Measurements from ENCODE around the gene SLC31A1. TPM values are rescaled to one million over a fixed set of nuclear protein-coding genes. Genes with fewer than 3 reads are reported as not detected.

Gene SLC31A1
- polyA plus RNA-seq, 1 donor (not counting 4 experiments of a cell fraction or from before 2014, with no cell fraction given), result 20.3 TPM

- no peak for FAIRE-seq
- H3K4me2 ChIP-seq (ENCODE audit: control insufficient read depth, extremely low read depth, insufficient read depth, low read depth, low read length), result no peak overlapping the region
- no peaks in the 10 kb centered on the region for H3K9me1 ChIP-seq (ENCODE audit: control insufficient read depth, extremely low read depth, insufficient read depth, low read length)
- H3K79me2 ChIP-seq (ENCODE audit: control insufficient read depth, insufficient read depth, low read length), result peaks cover 71% of the 10 kb centered on the region
- H2AFZ ChIP-seq (ENCODE audit: control insufficient read depth, low read length), result no peak overlapping the region
- no peak for TF ChIP-seq EZH2 (IDR thresholded peaks at IDR 0.05; ENCODE audit: low read length)
- TF ChIP-seq CTCF (optimal IDR thresholded peaks at IDR 0.05 in 1 of 3, IDR thresholded peaks at IDR 0.05 in 1 of 3, conservative IDR thresholded peaks at IDR 0.05 in 1 of 3; ENCODE audit: extremely low read depth in 1 of 3, insufficient read depth in 2 of 3, low read length in 3 of 3), result no peak
- dilution Hi-C loops (cut with MboI; ENCODE audit: extremely low pct_ligation_motif_present, low sequenced_read_pairs), result no loop called here
- no peaks in the 10 kb centered on the region for H3K9me3 ChIP-seq (ENCODE audit: control insufficient read depth, low read depth, low read length)
- H3K36me3 ChIP-seq (ENCODE audit: control insufficient read depth in 2 of 2, extremely low read depth in 1 of 2, insufficient read depth in 2 of 2, low read length in 2 of 2), result peaks cover 0 to 3% of the 10 kb centered on the region in 2 experiments
- no peak overlapping the region for H3K9ac ChIP-seq (ENCODE audit: control insufficient read depth, extremely low read depth, insufficient read depth, low read length)
- H3K4me3 ChIP-seq (ENCODE audit: control insufficient read depth in 2 of 3, extremely low read depth in 1 of 3, insufficient read depth in 2 of 3, low read depth in 1 of 3, low read length in 3 of 3), result no peak overlapping the region
- no peaks in the 10 kb centered on the region for H4K20me1 ChIP-seq (ENCODE audit: control insufficient read depth, extremely low read depth, insufficient read depth, low read length)
- DNase-seq (ENCODE audit: low read depth, low spot score), result no peak
- no peak overlapping the region for H3K27ac ChIP-seq (ENCODE audit: control insufficient read depth, insufficient read depth, low read length)
- H3K27me3 ChIP-seq (ENCODE audit: control insufficient read depth, extremely low read depth, insufficient read depth, low read length), result no peaks in the 10 kb centered on the region
- H3K4me1 ChIP-seq (ENCODE audit: control insufficient read depth, extremely low read depth, insufficient read depth, low read length), result peaks cover 18% of the 10 kb centered on the region
These were observed 4.9 kb upstream of the SLC31A1 start for GRCh38 chr9:113216406-113216805.

DNA sequence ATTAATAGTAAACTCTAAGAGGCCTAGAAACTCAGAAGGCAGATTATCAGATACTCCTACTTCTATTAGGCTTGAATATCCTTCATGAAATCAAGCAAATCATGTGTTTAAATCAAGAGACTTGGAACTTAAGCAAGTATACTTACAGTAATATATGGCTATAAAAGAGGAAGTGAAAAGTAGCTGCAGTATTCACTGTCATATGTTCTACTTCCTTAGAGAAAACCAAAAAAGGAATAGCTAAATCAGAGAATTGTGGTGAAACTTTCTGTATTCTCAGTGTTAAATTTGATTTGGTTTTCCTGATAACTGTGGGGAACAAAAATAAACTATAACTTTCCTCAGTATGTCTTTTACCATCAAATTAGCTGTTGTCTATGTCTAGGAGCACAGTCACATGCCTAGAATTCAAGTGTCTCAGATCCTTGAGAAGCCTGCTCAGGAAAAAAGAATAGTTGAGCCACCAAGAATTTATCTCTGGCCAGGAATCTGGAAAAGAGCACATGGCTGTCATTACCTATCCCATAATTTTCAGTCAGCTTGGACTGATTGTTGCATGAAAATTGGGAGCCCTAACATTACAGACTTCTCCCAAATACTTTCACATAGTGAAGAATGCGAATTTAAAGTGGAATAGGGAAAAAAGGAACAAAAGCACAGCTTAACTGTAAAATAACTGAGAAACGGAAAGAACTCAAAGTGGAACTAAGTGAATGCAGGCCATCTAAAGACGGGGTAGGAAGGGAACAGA is 2.0 kb upstream of the SLC31A1 start:
- no peaks in the 10 kb centered on the region for H3K27me3 ChIP-seq (ENCODE audit: control insufficient read depth, extremely low read depth, insufficient read depth, low read length)
- no peak overlapping the region for H3K9ac ChIP-seq (ENCODE audit: control insufficient read depth, extremely low read depth, insufficient read depth, low read length)
- peaks cover 30% of the 10 kb centered on the region for H3K4me1 ChIP-seq (ENCODE audit: control insufficient read depth, extremely low read depth, insufficient read depth, low read length)
- H3K4me3 ChIP-seq (ENCODE audit: control insufficient read depth in 2 of 3, extremely low read depth in 1 of 3, insufficient read depth in 2 of 3, low read depth in 1 of 3, low read length in 3 of 3), result peak overlapping the region in 1 of 3 experiments; percentile 84
- no peaks in the 10 kb centered on the region for H3K9me3 ChIP-seq (ENCODE audit: control insufficient read depth, low read depth, low read length)
- H3K36me3 ChIP-seq (ENCODE audit: control insufficient read depth in 2 of 2, extremely low read depth in 1 of 2, insufficient read depth in 2 of 2, low read length in 2 of 2), result peaks cover 0 to 8% of the 10 kb centered on the region in 2 experiments
- DNase-seq (ENCODE audit: low read depth, low spot score), result no peak
- no peak for TF ChIP-seq EZH2 (IDR thresholded peaks at IDR 0.05; ENCODE audit: low read length)
- no peak for TF ChIP-seq CTCF (optimal IDR thresholded peaks at IDR 0.05 in 1 of 3, IDR thresholded peaks at IDR 0.05 in 1 of 3, conservative IDR thresholded peaks at IDR 0.05 in 1 of 3; ENCODE audit: extremely low read depth in 1 of 3, insufficient read depth in 2 of 3, low read length in 3 of 3)
- dilution Hi-C loops (cut with MboI; ENCODE audit: extremely low pct_ligation_motif_present, low sequenced_read_pairs), result no loop called here
- H3K79me2 ChIP-seq (ENCODE audit: control insufficient read depth, insufficient read depth, low read length), result peaks cover 79% of the 10 kb centered on the region
- no peaks in the 10 kb centered on the region for H4K20me1 ChIP-seq (ENCODE audit: control insufficient read depth, extremely low read depth, insufficient read depth, low read length)
- no peak overlapping the region for H2AFZ ChIP-seq (ENCODE audit: control insufficient read depth, low read length)
- no peaks in the 10 kb centered on the region for H3K9me1 ChIP-seq (ENCODE audit: control insufficient read depth, extremely low read depth, insufficient read depth, low read length)
- peak overlapping the region; percentile 95 for H3K4me2 ChIP-seq (ENCODE audit: control insufficient read depth, extremely low read depth, insufficient read depth, low read depth, low read length)
- FAIRE-seq, result no peak
- H3K27ac ChIP-seq (ENCODE audit: control insufficient read depth, insufficient read depth, low read length), result peak overlapping the region; percentile 94

Measured in keratinocyte (primary cell).